ENCODE results near the gene GARIN3.

Gene GARIN3

DNA sequence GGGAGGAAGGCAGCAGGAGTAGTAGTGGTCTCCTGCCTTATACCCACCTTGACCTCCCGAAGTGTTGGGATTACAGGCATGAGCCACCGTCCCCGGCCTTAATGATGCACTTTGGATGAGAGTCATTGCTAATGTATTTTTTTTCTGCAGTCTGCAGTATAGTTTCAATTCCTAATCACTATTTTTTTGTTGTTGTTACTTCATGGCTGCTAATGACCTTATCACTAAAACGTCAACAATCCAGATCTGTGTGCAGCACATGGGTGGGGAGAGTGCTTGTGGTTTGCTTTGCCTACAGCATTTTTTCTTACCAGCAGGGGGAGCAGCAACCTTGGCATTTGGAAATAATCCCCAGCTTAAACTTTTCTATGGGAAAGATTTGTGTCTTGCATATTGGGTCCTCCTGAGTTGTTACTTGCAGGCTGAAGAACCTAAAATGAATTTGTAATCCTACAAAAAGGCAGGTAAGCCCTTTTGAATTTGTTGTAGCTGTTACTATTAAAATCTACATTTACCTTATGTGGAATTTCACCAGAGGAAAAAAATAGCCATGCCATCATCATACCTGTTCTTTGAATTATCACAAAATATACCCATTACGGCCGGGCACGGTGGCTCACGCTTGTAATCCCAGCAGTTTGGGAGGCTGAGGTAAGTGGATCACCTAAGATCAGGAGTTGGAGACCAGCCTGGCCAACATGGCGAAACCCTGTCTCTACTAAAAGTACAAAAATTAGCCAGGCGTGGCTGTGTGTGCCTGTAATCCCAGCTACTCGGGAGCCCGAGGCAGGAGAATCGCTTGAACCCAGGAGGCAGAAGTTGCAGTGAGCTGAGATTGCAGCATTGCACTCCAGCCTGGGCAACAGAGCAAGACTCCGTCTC is 17.1 kb downstream of the GARIN3 start:
- peak in 52 of 58 donors; percentile 0 to 75 (median 24) for DNase-seq

- peak in 47 of 58 donors; percentile 4 to 81 (median 50) for DNase-seq
Observed at GRCh38 chr5:157143127-157143971, 22.7 kb downstream of the GARIN3 start.

- DNase-seq = peak; percentile 26 to 99 (median 89)
Observed at GRCh38 chr5:157142317-157143126, 23.5 kb downstream of the GARIN3 start, which contains the start of gene MED7. TSS of gene MED7 (minus strand) at chr5:157142865. CDS start at chr5:157139431, 3,434 bp downstream.

DNA sequence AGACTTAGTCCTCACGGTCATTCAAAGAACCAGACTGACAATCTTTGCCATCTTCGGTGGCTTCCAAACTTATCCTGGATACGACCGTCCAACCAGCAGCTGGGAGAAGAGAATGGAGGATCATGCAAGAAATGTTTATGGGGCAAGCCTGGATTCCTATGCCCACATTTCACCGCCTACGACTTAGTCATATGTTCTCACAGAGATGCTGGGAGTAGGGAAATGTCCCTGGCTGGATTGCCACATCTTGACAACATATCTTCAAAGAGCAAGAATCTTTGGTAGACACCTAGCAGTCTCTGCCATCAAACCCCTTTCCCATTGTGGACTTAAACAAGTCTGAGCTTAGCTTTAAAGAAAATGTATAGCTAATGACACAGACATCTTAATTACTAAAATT is 28.4 kb downstream of the GARIN3 start:
- peak in 3 of 58 donors; percentile 2 to 37 (median 4) for DNase-seq

GRCh38 chr5:157132281-157132612 is 33.8 kb downstream of the GARIN3 start:
- DNase-seq = no peak

- DNase-seq = no peak
Observed at GRCh38 chr5:157130925-157131324, 35.1 kb downstream of the GARIN3 start.

DNA sequence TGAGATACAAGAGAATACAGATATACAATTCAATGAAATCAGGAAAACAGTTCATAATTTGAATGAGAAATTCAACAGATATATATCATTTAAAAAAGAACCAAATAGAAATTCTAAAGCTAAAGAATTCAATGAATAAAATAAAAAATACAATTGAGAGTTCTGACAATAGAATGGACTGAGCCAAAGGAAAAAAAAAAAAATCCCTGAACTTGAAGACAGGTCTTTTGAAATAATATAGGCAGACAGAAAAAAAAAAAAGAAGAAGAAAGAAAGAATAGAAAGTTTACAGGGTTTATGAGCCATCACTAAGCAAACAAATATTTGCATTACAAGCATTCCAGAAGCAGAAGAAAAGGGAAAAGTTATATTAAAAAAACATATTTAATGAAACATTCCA is 44.4 kb downstream of the GARIN3 start:
- DNase-seq = no peak

GRCh38 chr5:157120102-157120501 is 46.0 kb downstream of the GARIN3 start:
- no peak for DNase-seq

DNA sequence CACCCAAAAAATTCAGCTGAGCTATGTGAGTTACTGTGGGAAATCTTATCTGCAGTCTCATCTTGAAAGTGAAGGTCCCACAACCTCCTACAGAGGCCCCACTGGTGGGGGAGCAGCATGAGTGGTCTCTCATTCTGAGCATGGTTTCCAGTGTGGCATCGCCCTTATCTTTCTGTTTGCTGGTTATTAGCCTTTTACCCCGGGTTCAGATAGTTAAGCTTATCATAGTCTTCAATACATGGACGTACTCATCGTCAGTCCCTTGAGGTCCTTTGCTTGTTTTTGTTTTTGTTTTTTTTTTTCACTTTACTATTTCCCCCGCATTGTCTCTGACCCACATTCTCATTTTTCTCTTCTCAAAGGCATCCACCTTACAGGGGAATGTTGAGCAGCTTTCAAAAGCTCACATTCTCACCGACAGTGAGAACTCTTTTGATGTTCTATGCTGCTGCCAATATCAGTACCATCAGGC is 49.5 kb downstream of the GARIN3 start:
- no peak for DNase-seq

DNA sequence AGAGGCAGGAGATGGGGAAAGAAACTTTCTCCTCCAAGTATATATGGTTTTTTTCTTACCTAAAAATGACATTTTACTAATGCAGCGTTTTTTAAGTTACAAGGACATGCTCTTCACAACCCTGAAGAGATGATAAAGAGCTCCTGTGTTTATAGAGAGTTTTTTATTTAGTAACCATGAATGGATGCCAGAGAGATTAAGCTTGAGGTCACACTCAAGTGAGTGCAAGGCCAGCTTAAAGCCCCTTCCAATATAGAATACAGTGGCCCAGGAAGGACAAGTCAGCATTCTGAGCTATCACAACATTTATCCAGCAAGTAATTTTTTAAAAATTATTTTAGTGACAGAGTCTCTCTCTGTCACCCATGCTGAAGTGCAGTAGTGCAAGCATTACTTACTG is 50.6 kb downstream of the GARIN3 start:
- DNase-seq = no peak

- DNase-seq = no peak
Observed at GRCh38 chr5:157115012-157115411, 51.1 kb downstream of the GARIN3 start.

GRCh38 chr5:157113002-157113401 is 53.1 kb downstream of the GARIN3 start:
- no peak for DNase-seq

Data from anterior cingulate cortex (tissue), 58 donors.